Stimulated activated CD8-positive, alpha-beta memory T cell treated with anti-CD3 and anti-CD28 coated beads, Interleukin-12 subunit alpha, Interleukin-12 subunit beta, amount 100 ng/mL, for 24 hours (primary cell): ENCODE measurements around the gene ADAM10.

ENCODE experiments used
- DNase-seq: peaks from one replicate; pipeline ENCODE4 v3.0.0-alpha.2; 2020; ENCODE audit errors: extremely low read depth

The ADAM10 gene

GRCh38 chr15:58755350-58755749, 5.8 kb upstream of the ADAM10 start:
- DNase-seq = no peak

GRCh38 chr15:58752716-58753115, 3.2 kb upstream of the ADAM10 start:
- DNase-seq = no peak

- no peak for DNase-seq
Observed at GRCh38 chr15:58748852-58749531, 515 bp downstream of the ADAM10 start.

- DNase-seq = no peak
Observed at GRCh38 chr15:58748040-58748851, 1.3 kb downstream of the ADAM10 start.

GRCh38 chr15:58746174-58746573, 3.3 kb downstream of the ADAM10 start:
- DNase-seq = no peak

- DNase-seq = no peak
Observed at GRCh38 chr15:58742819-58743502, 6.5 kb downstream of the ADAM10 start.

GRCh38 chr15:58742022-58742813, 7.3 kb downstream of the ADAM10 start:
- no peak for DNase-seq

- no peak for DNase-seq
Observed at GRCh38 chr15:58741032-58741431, 8.5 kb downstream of the ADAM10 start.

GRCh38 chr15:58740436-58740835, 9.1 kb downstream of the ADAM10 start:
- no peak for DNase-seq

GRCh38 chr15:58738046-58738707, 11.3 kb downstream of the ADAM10 start:
- DNase-seq = no peak

GRCh38 chr15:58737298-58737697, 12.2 kb downstream of the ADAM10 start:
- no peak for DNase-seq

- DNase-seq = no peak
Observed at GRCh38 chr15:58736018-58736643, 13.4 kb downstream of the ADAM10 start.

- no peak for DNase-seq
Observed at GRCh38 chr15:58734859-58735258, 14.6 kb downstream of the ADAM10 start.

GRCh38 chr15:58732625-58733363, 16.7 kb downstream of the ADAM10 start:
- DNase-seq = no peak

GRCh38 chr15:58731756-58732535, 17.6 kb downstream of the ADAM10 start:
- no peak for DNase-seq

GRCh38 chr15:58726867-58727266, 22.6 kb downstream of the ADAM10 start:
- no peak for DNase-seq

- no peak for DNase-seq
Observed at GRCh38 chr15:58724466-58724865, 25.0 kb downstream of the ADAM10 start.

- DNase-seq = no peak
Observed at GRCh38 chr15:58717357-58717756, 32.1 kb downstream of the ADAM10 start.

- no peak for DNase-seq
Observed at GRCh38 chr15:58716027-58716426, 33.5 kb downstream of the ADAM10 start.
